ENCODE measurements around the gene SMC2.

SMC2 gene

DNA sequence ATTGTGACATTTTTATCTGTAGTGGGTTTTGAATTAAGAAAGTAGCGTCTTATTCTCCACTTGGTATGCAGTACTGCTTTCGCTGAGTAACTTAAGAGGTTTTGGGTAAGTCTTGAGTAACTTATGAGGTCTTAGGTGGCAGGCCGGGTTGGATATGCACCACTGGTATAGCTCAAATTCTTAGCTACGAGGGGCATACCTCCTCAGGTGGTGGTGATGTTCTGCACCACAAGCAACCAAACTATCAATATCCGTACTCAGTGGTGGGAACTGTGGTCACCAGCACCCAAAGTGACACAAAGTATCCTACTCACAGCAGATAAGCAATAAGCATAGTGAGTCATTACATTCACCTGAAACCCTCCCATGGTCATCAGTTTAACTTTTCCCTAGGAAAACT is 13.7 kb downstream of the SMC2 start:
- DNase-seq = no peak

GRCh38 chr9:104108315-104108714 is 14.2 kb downstream of the SMC2 start:
- DNase-seq = no peak

- DNase-seq = no peak
Observed at GRCh38 chr9:104110509-104110908, 16.4 kb downstream of the SMC2 start.

DNA sequence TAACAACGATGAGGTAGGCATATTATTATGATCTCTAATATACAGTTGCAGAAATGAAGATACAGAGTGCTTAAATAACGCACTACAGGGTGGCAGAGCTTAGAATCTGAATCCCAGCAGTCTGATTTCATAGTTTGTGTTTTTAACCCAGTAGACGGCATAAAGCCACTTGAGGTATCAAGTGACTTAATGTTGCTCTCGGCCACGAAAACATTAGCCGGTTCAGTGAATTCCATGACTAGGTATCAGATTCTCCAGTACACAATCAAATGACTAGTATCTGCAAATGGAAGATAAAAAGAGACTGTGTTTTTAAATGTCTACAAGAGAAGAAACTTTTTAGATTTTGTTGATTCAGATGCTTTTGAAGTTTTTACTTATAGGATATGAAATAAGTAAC is 24.8 kb downstream of the SMC2 start:
- DNase-seq = no peak

DNA sequence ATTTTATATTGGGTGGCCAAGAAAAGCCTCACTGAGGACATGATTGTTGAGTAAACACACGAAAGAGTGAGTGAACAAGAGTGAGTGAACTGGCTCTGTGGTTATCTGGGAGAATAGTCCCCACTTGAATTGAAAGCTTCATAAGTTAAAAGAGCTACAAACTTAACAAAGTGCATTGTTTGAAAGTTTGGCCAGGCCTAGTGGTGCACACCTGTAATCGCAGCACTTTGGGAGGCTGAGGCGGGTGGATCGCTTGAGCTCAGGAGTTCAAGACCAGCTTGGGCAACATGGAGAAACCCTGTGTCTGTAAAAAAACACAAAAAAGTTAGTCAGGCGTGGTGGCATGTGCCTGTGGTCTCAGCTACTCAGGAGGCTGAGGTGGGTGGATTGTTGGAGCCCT is 26.9 kb downstream of the SMC2 start:
- DNase-seq = no peak

- no peak for DNase-seq
Observed at GRCh38 chr9:104138243-104138868, 44.2 kb downstream of the SMC2 start.

DNA sequence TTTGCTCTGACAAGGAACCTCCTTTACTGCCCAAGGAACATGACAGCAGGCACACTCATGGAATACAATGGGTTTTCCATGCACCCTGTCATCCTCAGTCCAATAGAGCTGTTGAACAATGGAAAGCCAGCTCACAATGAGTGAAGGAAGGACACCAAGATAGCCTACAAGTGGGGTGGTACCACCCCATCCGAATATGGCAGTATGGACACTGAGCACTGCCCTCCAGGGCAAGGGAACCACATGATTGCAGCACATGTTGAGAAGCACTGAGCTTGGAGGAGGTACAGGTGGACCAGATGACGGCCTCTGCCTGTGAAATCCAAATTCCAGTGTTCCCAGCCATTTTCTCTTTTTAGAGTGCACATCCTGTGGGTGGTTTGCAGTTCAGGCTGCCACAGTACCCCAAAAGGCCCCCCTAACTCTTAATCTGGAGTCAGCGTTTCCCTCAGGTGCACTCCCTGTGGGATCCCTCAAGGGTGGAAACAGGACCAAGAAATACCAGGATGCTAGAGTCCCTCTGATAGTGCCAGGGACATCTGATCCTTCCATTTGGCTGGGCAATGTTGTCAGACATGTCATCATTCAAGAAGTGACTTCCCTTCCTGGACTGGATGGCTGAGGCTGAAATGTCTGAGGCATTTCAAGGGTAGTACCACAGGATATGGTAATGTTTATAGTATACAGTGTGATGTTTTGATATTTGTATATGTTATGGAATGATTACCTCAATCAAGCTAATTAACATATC is 48.9 kb downstream of the SMC2 start:
- DNase-seq = no peak

DNA sequence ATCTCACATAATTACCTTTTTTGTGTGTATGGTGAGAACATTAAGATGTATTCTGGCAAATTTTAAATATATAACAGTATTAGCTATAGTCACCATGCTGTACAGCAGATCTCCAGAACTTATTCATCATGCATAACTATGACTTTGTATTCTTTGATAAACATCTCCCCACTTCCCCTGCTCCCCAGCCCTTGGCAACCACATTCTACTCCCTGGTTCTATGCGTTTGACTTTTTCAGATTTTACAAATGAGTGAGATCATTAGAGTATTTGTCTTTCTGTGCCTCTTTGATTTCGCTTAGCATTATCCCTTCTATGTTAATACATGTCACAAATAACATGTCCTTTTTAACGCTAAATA is 49.4 kb downstream of the SMC2 start:
- DNase-seq = no peak

GRCh38 chr9:104144336-104144735 is 50.2 kb downstream of the SMC2 start:
- no peak for DNase-seq

GRCh38 chr9:104173067-104173466 is 79.0 kb downstream of the SMC2 start:
- no peak for DNase-seq

DNA sequence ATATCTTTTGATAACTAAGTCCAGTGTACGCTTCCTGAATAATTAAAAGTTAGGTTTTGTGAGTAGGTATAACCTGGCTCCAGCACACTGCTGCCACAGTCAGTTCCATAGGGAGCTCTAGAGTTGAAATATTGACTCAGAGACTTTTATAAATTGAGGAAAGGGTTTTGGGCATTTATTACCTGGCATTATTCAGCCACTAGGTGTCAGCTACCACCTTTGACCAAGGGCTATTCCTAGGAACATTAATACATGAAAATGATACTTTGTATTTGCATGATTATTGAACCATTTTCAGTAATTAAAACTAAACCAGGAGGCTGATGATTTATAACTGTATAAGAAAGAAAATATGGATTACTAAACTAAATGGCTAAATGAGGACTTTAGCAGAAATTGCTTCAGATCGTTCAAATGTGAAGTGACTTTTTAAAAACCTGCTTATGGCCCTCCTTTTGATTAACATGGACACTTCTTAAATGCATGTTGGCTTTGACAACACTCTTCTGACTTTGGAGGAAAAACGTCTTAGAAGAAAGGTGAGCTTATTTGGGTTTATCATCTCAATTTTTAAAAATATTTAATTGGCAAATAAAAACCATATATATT is 83.0 kb downstream of the SMC2 start:
- DNase-seq = no peak

DNA sequence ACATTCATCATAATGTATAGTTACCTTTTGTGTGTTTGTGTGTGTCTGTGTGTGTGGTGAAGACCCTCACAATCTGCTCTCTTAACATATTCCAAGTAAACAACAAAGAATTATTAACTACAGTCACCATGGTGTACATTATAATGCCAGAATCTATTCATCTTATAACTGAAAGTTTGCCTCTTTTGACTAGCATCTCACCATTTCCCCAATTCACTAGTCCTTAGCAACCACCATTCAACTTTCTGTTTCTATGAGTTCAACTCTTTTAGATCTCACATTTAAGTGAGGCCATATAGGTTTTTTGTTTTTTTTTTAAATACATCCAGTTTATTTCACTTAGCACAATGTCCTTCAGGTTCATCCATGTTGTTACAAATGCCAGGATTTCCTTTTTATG is 83.6 kb downstream of the SMC2 start:
- DNase-seq = no peak
